HepG2 (cell line): ENCODE data around the gene HBS1L. TPM values are rescaled to one million over a fixed set of nuclear protein-coding genes. Genes with fewer than 3 reads are reported as not detected.

ENCODE experiments used
- ARNT ChIP-seq: fragments of 450-650 bp; IDR thresholded peaks from 2 replicates; pipeline ENCODE4 v1.6.1; 2017
- BRD4 ChIP-seq: sonication (generic); formaldehyde crosslinking; IDR thresholded peaks from 2 replicates; pipeline ENCODE4 v1.4.0; 2020; ENCODE audit warnings: missing genetic modification reagents
- DMAP1 ChIP-seq: IDR thresholded peaks from 2 replicates; pipeline ENCODE4 v1.6.1; 2016
- FOXO1 ChIP-seq: sonication (generic); formaldehyde crosslinking; IDR thresholded peaks from 2 replicates; pipeline ENCODE4 v1.4.0; 2020; ENCODE audit warnings: missing genetic modification reagents
- KDM5B ChIP-seq: sonication (generic); formaldehyde crosslinking; IDR thresholded peaks from 2 replicates; pipeline ENCODE4 v1.4.0; 2020; ENCODE audit warnings: missing genetic modification reagents, mild to moderate bottlenecking, borderline replicate concordance
- KLF6 ChIP-seq: IDR thresholded peaks from 2 replicates; pipeline ENCODE4 v1.8.0; 2016; ENCODE audit warnings: missing biosample characterization, missing genetic modification reagents
- MTF1 ChIP-seq: sonication (generic); formaldehyde crosslinking; IDR thresholded peaks from 2 replicates; pipeline ENCODE4 v1.5.0; 2020; ENCODE audit warnings: missing genetic modification reagents
- NCOA5 ChIP-seq: sonication (generic); formaldehyde crosslinking; IDR thresholded peaks from 2 replicates; pipeline ENCODE4 v1.4.0; 2020; ENCODE audit warnings: missing genetic modification reagents
- PAX8 ChIP-seq: sonication (generic); formaldehyde crosslinking; IDR thresholded peaks from 2 replicates; pipeline ENCODE4 v1.8.0; 2022; ENCODE audit warnings: mild to moderate bottlenecking, missing genetic modification reagents, borderline replicate concordance
- RARA ChIP-seq: IDR thresholded peaks from 2 replicates; pipeline ENCODE4 v1.6.1; 2016; ENCODE audit warnings: missing genetic modification reagents, missing compliant biosample characterization
- SMAD1 ChIP-seq: sonication (generic); formaldehyde crosslinking; IDR thresholded peaks from 2 replicates; pipeline ENCODE4 v1.4.0; 2020; ENCODE audit warnings: missing genetic modification reagents, low read depth, mild to moderate bottlenecking, borderline replicate concordance
- SP4 ChIP-seq: sonication (generic); formaldehyde crosslinking; IDR thresholded peaks from 2 replicates; pipeline ENCODE4 v1.8.1; 2023; ENCODE audit warnings: mild to moderate bottlenecking, missing genetic modification reagents
- ZEB1 ChIP-seq: IDR thresholded peaks from 2 replicates; pipeline ENCODE4 v1.6.1; 2012; ENCODE audit warnings: mild to moderate bottlenecking, low read depth, inconsistent platforms; ENCODE audit not compliant: insufficient replicate concordance
- ZNF296 ChIP-seq: sonication (generic); formaldehyde crosslinking; conservative IDR thresholded peaks from 2 replicates; pipeline ENCODE4 v1.5.0; 2020; ENCODE audit warnings: mild to moderate bottlenecking, missing genetic modification reagents
- ZNF34 ChIP-seq: sonication (generic); formaldehyde crosslinking; IDR thresholded peaks from 2 replicates; pipeline ENCODE4 v1.4.0; 2020; ENCODE audit warnings: mild to moderate bottlenecking, missing genetic modification reagents, borderline replicate concordance
- ZNF446 ChIP-seq: sonication (generic); formaldehyde crosslinking; IDR thresholded peaks from 2 replicates; pipeline ENCODE4 v1.5.0; 2020; ENCODE audit warnings: mild to moderate bottlenecking, missing genetic modification reagents
- ZNF451 ChIP-seq: sonication (generic); formaldehyde crosslinking; IDR thresholded peaks from 2 replicates; pipeline ENCODE4 v1.5.0; 2020; ENCODE audit warnings: mild to moderate bottlenecking, missing genetic modification reagents
- ZNF598 ChIP-seq: sonication (generic); formaldehyde crosslinking; IDR thresholded peaks from 2 replicates; pipeline ENCODE4 v1.5.1; 2020; ENCODE audit warnings: mild to moderate bottlenecking, missing genetic modification reagents, borderline replicate concordance
- ZNF720 ChIP-seq: sonication (generic); formaldehyde crosslinking; IDR thresholded peaks from 2 replicates; pipeline ENCODE4 v1.4.0; 2020; ENCODE audit warnings: missing genetic modification reagents
- ZNF724P ChIP-seq: sonication (generic); formaldehyde crosslinking; IDR thresholded peaks from 2 replicates; pipeline ENCODE4 v1.8.0; 2022; ENCODE audit warnings: missing genetic modification reagents, borderline replicate concordance
- polyA plus RNA-seq, 8 experiments: library from polyadenylated mRNA; depleted of rRNA in 3 of 8; stranded (reverse) in 7 of 8; unstranded in 1 of 8; fragments of >200 nt; fragmentation: Illumina TruSeq in 4 of 8; extraction: Trizol in 4 of 8; gene quantifications; 2 replicates each; pipeline versions ENCODE4 v1.2.1 to v1.2.3, GENCODE V29; 2011 to 2016; ENCODE audit warnings: low read depth in 4 of 8, missing spikeins in 1 of 8, mixed read lengths in 1 of 8; ENCODE audit not compliant: insufficient read depth in 1 of 8
- total RNA-seq, 5 experiments: library from RNA; depleted of rRNA; stranded (reverse); fragments of >200 nt; fragmentation: Illumina TruSeq; extraction: Trizol; gene quantifications; 2 replicates each; pipeline ENCODE4 v1.2.3, GENCODE V29; 2016; ENCODE audit warnings: low read depth in 1 of 5
- TF ChIP-seq, protein P1 (sequence below): sonication (generic); formaldehyde crosslinking; IDR thresholded peaks from one replicate; pipeline ENCODE4 v1.5.1; 2020; ENCODE audit warnings: mild to moderate bottlenecking, missing genetic modification reagents; ENCODE audit errors: not compliant biosample characterization
- TF ChIP-seq, protein P2 (sequence below): sonication (generic); formaldehyde crosslinking; IDR thresholded peaks from 2 replicates; pipeline ENCODE4 v1.4.0; 2020; ENCODE audit warnings: missing genetic modification reagents, mild to moderate bottlenecking, borderline replicate concordance

Gene HBS1L
- total and polyA plus RNA-seq, 2 of the 13 experiments (the other 11 are each of a cell fraction or from before 2014, with no cell fraction given), result 44.1 to 138 TPM

DNA sequence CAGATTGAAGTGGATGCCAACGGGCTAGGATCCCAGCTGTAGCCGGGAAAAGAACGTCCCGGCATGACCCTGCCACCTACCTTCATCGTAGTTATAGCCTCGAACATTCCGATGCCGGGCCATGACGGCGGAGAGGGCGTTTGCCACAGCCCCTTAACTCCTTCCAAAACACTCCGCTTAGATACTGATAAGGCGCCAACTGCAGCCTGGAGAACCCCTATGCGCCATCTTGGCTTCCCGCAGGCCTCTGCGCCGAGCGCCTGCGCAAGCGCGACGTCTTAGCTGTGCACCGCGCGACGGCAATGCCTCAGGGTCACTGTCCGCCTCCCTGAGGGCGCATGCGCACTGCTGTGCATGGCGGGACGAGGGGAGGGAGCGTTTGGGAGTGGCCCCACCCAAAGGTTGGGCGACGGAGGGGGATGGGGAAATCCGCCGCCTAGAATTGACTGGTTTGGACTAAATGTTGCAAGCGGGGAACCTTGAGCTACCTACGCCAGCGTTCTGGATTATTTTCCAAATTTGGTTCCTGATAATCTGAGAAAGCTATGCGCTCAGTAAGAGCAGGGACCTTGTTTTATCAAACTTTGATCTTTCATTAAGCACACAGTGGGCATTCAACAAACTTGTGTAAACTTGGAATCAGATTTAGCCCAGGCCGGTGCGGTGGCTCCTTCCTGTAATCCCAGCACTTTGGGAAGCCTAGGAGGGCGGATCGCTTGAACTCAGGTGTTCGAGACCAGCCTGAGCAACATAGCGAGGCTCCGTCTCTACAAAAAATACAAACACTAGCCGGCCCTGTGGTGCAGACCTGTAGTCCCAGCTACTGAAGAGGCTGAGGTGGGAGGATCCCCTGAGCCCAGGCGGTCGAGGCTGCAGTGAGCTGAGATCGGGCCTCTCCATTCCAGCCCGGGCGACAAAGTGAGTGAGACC lies at the start of gene HBS1L (continued):
- TF ChIP-seq ZNF451 (CRISPR knock-in tag), result peak; percentile 95
- TF ChIP-seq RARA (CRISPR knock-in tag), result no peak
- peak; percentile 93; the same call in 1 of the 2 replicates for TF ChIP-seq ZNF598 (CRISPR knock-in tag)
- TF ChIP-seq, protein P1, sequence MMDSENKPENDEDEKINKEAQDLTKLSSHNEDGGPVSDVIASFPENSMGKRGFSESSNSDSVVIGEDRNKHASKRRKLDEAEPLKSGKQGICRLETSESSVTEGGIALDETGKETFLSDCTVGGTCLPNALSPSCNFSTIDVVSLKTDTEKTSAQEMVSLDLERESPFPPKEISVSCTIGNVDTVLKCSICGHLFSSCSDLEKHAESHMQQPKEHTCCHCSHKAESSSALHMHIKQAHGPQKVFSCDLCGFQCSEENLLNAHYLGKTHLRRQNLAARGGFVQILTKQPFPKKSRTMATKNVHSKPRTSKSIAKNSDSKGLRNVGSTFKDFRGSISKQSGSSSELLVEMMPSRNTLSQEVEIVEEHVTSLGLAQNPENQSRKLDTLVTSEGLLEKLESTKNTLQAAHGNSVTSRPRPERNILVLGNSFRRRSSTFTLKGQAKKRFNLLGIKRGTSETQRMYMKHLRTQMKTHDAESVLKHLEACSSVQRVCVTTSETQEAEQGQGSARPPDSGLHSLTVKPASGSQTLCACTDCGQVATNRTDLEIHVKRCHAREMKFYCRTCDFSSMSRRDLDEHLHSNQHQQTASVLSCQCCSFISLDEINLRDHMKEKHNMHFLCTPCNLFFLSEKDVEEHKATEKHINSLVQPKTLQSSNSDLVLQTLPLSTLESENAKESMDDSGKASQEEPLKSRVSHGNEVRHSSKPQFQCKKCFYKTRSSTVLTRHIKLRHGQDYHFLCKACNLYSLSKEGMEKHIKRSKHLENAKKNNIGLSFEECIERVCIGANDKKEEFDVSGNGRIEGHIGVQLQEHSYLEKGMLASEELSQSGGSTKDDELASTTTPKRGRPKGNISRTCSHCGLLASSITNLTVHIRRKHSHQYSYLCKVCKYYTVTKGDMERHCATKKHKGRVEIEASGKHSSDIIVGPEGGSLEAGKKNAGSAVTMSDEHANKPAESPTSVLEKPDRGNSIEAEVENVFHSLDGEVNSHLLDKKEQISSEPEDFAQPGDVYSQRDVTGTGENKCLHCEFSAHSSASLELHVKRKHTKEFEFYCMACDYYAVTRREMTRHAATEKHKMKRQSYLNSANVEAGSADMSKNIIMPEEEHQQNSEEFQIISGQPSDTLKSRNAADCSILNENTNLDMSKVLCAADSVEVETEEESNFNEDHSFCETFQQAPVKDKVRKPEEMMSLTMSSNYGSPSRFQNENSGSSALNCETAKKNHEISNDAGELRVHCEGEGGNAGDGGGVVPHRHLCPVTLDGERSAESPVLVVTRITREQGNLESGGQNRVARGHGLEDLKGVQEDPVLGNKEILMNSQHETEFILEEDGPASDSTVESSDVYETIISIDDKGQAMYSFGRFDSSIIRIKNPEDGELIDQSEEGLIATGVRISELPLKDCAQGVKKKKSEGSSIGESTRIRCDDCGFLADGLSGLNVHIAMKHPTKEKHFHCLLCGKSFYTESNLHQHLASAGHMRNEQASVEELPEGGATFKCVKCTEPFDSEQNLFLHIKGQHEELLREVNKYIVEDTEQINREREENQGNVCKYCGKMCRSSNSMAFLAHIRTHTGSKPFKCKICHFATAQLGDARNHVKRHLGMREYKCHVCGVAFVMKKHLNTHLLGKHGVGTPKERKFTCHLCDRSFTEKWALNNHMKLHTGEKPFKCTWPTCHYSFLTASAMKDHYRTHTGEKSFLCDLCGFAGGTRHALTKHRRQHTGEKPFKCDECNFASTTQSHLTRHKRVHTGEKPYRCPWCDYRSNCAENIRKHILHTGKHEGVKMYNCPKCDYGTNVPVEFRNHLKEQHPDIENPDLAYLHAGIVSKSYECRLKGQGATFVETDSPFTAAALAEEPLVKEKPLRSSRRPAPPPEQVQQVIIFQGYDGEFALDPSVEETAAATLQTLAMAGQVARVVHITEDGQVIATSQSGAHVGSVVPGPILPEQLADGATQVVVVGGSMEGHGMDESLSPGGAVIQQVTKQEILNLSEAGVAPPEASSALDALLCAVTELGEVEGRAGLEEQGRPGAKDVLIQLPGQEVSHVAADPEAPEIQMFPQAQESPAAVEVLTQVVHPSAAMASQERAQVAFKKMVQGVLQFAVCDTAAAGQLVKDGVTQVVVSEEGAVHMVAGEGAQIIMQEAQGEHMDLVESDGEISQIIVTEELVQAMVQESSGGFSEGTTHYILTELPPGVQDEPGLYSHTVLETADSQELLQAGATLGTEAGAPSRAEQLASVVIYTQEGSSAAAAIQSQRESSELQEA (CRISPR knock-in tag), result peak; percentile 94
- TF ChIP-seq ZNF296 (CRISPR knock-in tag), result no peak
- TF ChIP-seq ZEB1, result peak; percentile 50
- TF ChIP-seq ZNF724P (CRISPR knock-in tag), result no peak
- TF ChIP-seq ZNF720 (CRISPR knock-in tag), result no peak
- TF ChIP-seq SMAD1, result no peak
- peak; percentile 94 for TF ChIP-seq BRD4 (CRISPR knock-in tag)
- TF ChIP-seq, protein P2, sequence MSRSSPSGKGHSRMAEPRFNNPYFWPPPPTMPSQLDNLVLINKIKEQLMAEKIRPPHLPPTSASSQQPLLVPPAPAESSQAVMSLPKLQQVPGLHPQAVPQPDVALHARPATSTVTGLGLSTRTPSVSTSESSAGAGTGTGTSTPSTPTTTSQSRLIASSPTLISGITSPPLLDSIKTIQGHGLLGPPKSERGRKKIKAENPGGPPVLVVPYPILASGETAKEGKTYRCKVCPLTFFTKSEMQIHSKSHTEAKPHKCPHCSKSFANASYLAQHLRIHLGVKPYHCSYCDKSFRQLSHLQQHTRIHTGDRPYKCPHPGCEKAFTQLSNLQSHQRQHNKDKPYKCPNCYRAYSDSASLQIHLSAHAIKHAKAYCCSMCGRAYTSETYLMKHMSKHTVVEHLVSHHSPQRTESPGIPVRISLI (CRISPR knock-in tag), result no peak
- 0 out of 2 replicates have a peak, but pooled peaks have one; percentile 27 for TF ChIP-seq PAX8
- peak; percentile 91 for TF ChIP-seq KDM5B (CRISPR knock-in tag)
- TF ChIP-seq SP4 (CRISPR knock-in tag), result peak; percentile 81; the same call in 1 of the 2 replicates
- no peak for TF ChIP-seq NCOA5 (CRISPR knock-in tag)
- TF ChIP-seq KLF6, result peak; percentile 87
- TF ChIP-seq ZNF34 (CRISPR knock-in tag), result no peak; the same call in 1 of the 2 replicates
- peak; percentile 81; the same call in 1 of the 2 replicates for TF ChIP-seq ZNF446 (CRISPR knock-in tag)
- peak; percentile 50; the same call in 1 of the 2 replicates for TF ChIP-seq FOXO1
- no peak for TF ChIP-seq ARNT
- no peak for TF ChIP-seq MTF1 (CRISPR knock-in tag)
- peak; percentile 72; the same call in 1 of the 2 replicates for TF ChIP-seq DMAP1 (CRISPR knock-in tag)
